Neural progenitor cell (in vitro differentiated cells): Measurements from ENCODE around the gene TEKT2. TPM values are rescaled to one million over a fixed set of nuclear protein-coding genes. Genes with fewer than 3 reads are reported as not detected.

ENCODE experiments used
- DNase-seq: peaks from one replicate; pipeline ENCODE4 v3.0.0-alpha.2; 2016; ENCODE audit warnings: low spot score
- H2AFZ ChIP-seq: fragments of 200-600 bp; sonication (generic); replicated peaks from 2 replicates; pipeline ENCODE4 v1.6.1; 2016; ENCODE audit warnings: antibody characterized with exemption
- H3F3A ChIP-seq: fragments of 200-600 bp; sonication (generic); 2 replicates; pipeline ENCODE4 v1.6.1; 2016; ENCODE audit warnings: antibody characterized with exemption, low read depth
- H3K27ac ChIP-seq: fragments of 200-600 bp; sonication (generic); 2 replicates; pipeline ENCODE4 v1.5.1; 2016; ENCODE audit warnings: mild to moderate bottlenecking
- H3K27me3 ChIP-seq: fragments of 200-600 bp; sonication (generic); 2 replicates; pipeline ENCODE4 v1.6.1; 2016; ENCODE audit warnings: mild to moderate bottlenecking, moderate library complexity
- H3K36me3 ChIP-seq: fragments of 200-600 bp; sonication (generic); 2 replicates; pipeline ENCODE4 v1.5.1; 2016
- H3K4me1 ChIP-seq: fragments of 200-600 bp; sonication (generic); 2 replicates; pipeline ENCODE4 v1.6.1; 2016; ENCODE audit warnings: mixed run types
- H3K4me2 ChIP-seq: fragments of 200-600 bp; sonication (generic); 2 replicates; pipeline ENCODE4 v1.6.1; 2016
- H3K4me3 ChIP-seq: fragments of 200-600 bp; sonication (generic); 2 replicates; pipeline ENCODE4 v1.5.1; 2016
- H3K79me2 ChIP-seq: fragments of 200-600 bp; sonication (generic); 2 replicates; pipeline ENCODE4 v1.6.1; 2016; ENCODE audit warnings: low read depth
- H3K9ac ChIP-seq: fragments of 200-600 bp; sonication (generic); 2 replicates; pipeline ENCODE4 v1.6.1; 2016
- H3K9me3 ChIP-seq: fragments of 200-600 bp; sonication (generic); 2 replicates; pipeline ENCODE4 v1.5.1; 2016; ENCODE audit warnings: low read depth
- H4K20me1 ChIP-seq: fragments of 200-600 bp; sonication (generic); 2 replicates; pipeline ENCODE4 v1.6.1; 2016; ENCODE audit warnings: low read depth
- H3K27ac Mint-ChIP-seq: 3 replicates; pipeline ENCODE4 v1.8.0; 2021; ENCODE audit warnings: mixed read lengths
- H3K27me3 Mint-ChIP-seq: 2 replicates; pipeline ENCODE4 v1.8.0; 2022; ENCODE audit warnings: low read depth, mild to moderate bottlenecking, inconsistent platforms, moderate library complexity, mixed read lengths; ENCODE audit not compliant: insufficient read depth
- H3K36me3 Mint-ChIP-seq: 3 replicates; pipeline ENCODE4 v1.8.0; 2021; ENCODE audit warnings: mixed read lengths
- H3K4me1 Mint-ChIP-seq: 3 replicates; pipeline ENCODE4 v1.8.0; 2021; ENCODE audit warnings: mixed read lengths
- H3K4me3 Mint-ChIP-seq: 3 replicates; pipeline ENCODE4 v1.8.0; 2021; ENCODE audit warnings: mild to moderate bottlenecking, moderate library complexity, mixed read lengths
- H3K9me3 Mint-ChIP-seq: 3 replicates; pipeline ENCODE4 v1.8.0; 2020; ENCODE audit warnings: mixed read lengths
- CTCF ChIP-seq: fragments of 200-600 bp; sonication (generic); IDR thresholded peaks from 2 replicates; pipeline ENCODE4 v1.5.1; 2017; ENCODE audit warnings: antibody characterized with exemption, mild to moderate bottlenecking
- EZH2 ChIP-seq: fragments of 200-600 bp; sonication (generic); IDR thresholded peaks from 2 replicates; pipeline ENCODE4 v1.6.1; 2017; ENCODE audit warnings: antibody characterized with exemption, mild to moderate bottlenecking, moderate library complexity
- EZH2phosphoT487 ChIP-seq: fragments of 200-600 bp; sonication (generic); IDR thresholded peaks from 2 replicates; pipeline ENCODE4 v1.6.1; 2017; ENCODE audit warnings: antibody characterized with exemption
- total RNA-seq: library from RNA; depleted of rRNA; stranded (reverse); fragments of >200 nt; gene quantifications from 2 replicates; pipeline ENCODE4 v1.2.3, GENCODE V29; 2015; ENCODE audit warnings: low replicate concordance

TEKT2 gene
- total RNA-seq, 1 donor from 2014 or later = 2.7 TPM

GRCh38 chr1:36040238-36040637, 43.7 kb upstream of the TEKT2 start:
- H3K27ac ChIP-seq = no peak overlapping the region
- Mint-ChIP-seq H3K4me3 (no peak overlapping the region), H3K4me1 (no peaks in the 10 kb centered on the region), H3K36me3 (peaks cover 19% of the 10 kb centered on the region), H3K27ac (no peak overlapping the region), H3K27me3 (peaks cover 2% of the 10 kb centered on the region), H3K9me3 (no peaks in the 10 kb centered on the region)
- H3K9me3 ChIP-seq = no peaks in the 10 kb centered on the region
- TF ChIP-seq EZH2phosphoT487 (no peak), EZH2 (no peak), CTCF (no peak)
- no peaks in the 10 kb centered on the region for H3K4me1 ChIP-seq
- H3K79me2 ChIP-seq = no peaks in the 10 kb centered on the region
- H3K4me3 ChIP-seq = no peak overlapping the region
- H3K9ac ChIP-seq = no peak overlapping the region
- H3F3A ChIP-seq = no peaks in the 10 kb centered on the region
- no peaks in the 10 kb centered on the region for H4K20me1 ChIP-seq
- no peak overlapping the region for H3K4me2 ChIP-seq
- H2AFZ ChIP-seq = no peak overlapping the region
- no peaks in the 10 kb centered on the region for H3K27me3 ChIP-seq
- no peak for DNase-seq
- no peaks in the 10 kb centered on the region for H3K36me3 ChIP-seq

GRCh38 chr1:36051821-36052220, 32.1 kb upstream of the TEKT2 start:
- DNase-seq = no peak
- no peaks in the 10 kb centered on the region for H3K27me3 Mint-ChIP-seq
- Histone ChIP-seq H2AFZ (no peak overlapping the region), H3K27ac (no peak overlapping the region), H3K4me2 (no peak overlapping the region), H3F3A (no peaks in the 10 kb centered on the region), H3K27me3 (no peaks in the 10 kb centered on the region), H3K4me1 (no peaks in the 10 kb centered on the region), H3K9ac (no peak overlapping the region), H4K20me1 (no peaks in the 10 kb centered on the region), H3K36me3 (no peaks in the 10 kb centered on the region), H3K4me3 (no peak overlapping the region), H3K9me3 (no peaks in the 10 kb centered on the region), H3K79me2 (no peaks in the 10 kb centered on the region)
- no peak overlapping the region for H3K27ac Mint-ChIP-seq
- TF ChIP-seq EZH2 = no peak
- no peak for TF ChIP-seq CTCF
- no peak for TF ChIP-seq EZH2phosphoT487
- no peak overlapping the region for H3K4me3 Mint-ChIP-seq
- H3K4me1 Mint-ChIP-seq = no peaks in the 10 kb centered on the region
- H3K36me3 Mint-ChIP-seq = peaks cover 29% of the 10 kb centered on the region
- H3K9me3 Mint-ChIP-seq = no peaks in the 10 kb centered on the region

- no peaks in the 10 kb centered on the region for H3K79me2 ChIP-seq
- H3K27ac Mint-ChIP-seq = no peak overlapping the region
- H3K4me1 Mint-ChIP-seq = no peaks in the 10 kb centered on the region
- no peaks in the 10 kb centered on the region for H3K27me3 Mint-ChIP-seq
- no peaks in the 10 kb centered on the region for H3K9me3 ChIP-seq
- H3K36me3 ChIP-seq = no peaks in the 10 kb centered on the region
- H3K4me3 Mint-ChIP-seq = no peak overlapping the region
- H2AFZ ChIP-seq = no peak overlapping the region
- H3K27ac ChIP-seq = no peak overlapping the region
- H3K4me1 ChIP-seq = no peaks in the 10 kb centered on the region
- no peaks in the 10 kb centered on the region for H3K9me3 Mint-ChIP-seq
- H3K4me3 ChIP-seq = no peak overlapping the region
- H3K36me3 Mint-ChIP-seq = peaks cover 10% of the 10 kb centered on the region
- no peak overlapping the region for H3K9ac ChIP-seq
- DNase-seq = no peak
- H4K20me1 ChIP-seq = no peaks in the 10 kb centered on the region
- no peak overlapping the region for H3K4me2 ChIP-seq
- no peaks in the 10 kb centered on the region for H3K27me3 ChIP-seq
- TF ChIP-seq CTCF (no peak), EZH2phosphoT487 (no peak), EZH2 (no peak)
- H3F3A ChIP-seq = no peaks in the 10 kb centered on the region
Measured at GRCh38 chr1:36053978-36054377, 29.9 kb upstream of the TEKT2 start.

- Histone ChIP-seq H3K4me3 (no peak overlapping the region), H3K79me2 (no peaks in the 10 kb centered on the region), H3F3A (no peaks in the 10 kb centered on the region), H3K4me2 (no peak overlapping the region), H3K9me3 (no peaks in the 10 kb centered on the region), H2AFZ (no peak overlapping the region), H3K9ac (no peak overlapping the region), H3K27me3 (no peaks in the 10 kb centered on the region), H3K36me3 (no peaks in the 10 kb centered on the region), H4K20me1 (no peaks in the 10 kb centered on the region), H3K4me1 (no peaks in the 10 kb centered on the region), H3K27ac (no peak overlapping the region)
- TF ChIP-seq EZH2phosphoT487 = no peak
- TF ChIP-seq EZH2 = no peak
- TF ChIP-seq CTCF = no peak
- H3K4me3 Mint-ChIP-seq = no peak overlapping the region
- no peaks in the 10 kb centered on the region for H3K27me3 Mint-ChIP-seq
- no peak for DNase-seq
- H3K9me3 Mint-ChIP-seq = no peaks in the 10 kb centered on the region
- no peaks in the 10 kb centered on the region for H3K4me1 Mint-ChIP-seq
- peaks cover 8% of the 10 kb centered on the region for H3K36me3 Mint-ChIP-seq
- H3K27ac Mint-ChIP-seq = no peak overlapping the region
Measured at GRCh38 chr1:36055706-36056105, 28.2 kb upstream of the TEKT2 start.
